Hepatocyte (in vitro differentiated cells): Measurements from ENCODE around the gene PROSER2.

ENCODE experiments used
- CTCF ChIP-seq: fragments of 200-600 bp; sonication (generic); IDR thresholded peaks from 2 replicates; pipeline ENCODE4 v1.5.1; 2016; ENCODE audit warnings: antibody characterized with exemption, mild to moderate bottlenecking; ENCODE audit not compliant: poor library complexity
- EZH2 ChIP-seq: fragments of 200-600 bp; sonication (generic); IDR thresholded peaks from 2 replicates; pipeline ENCODE4 v1.6.1; 2016; ENCODE audit warnings: antibody characterized with exemption, mild to moderate bottlenecking, borderline replicate concordance
- EZH2phosphoT487 ChIP-seq: fragments of 200-600 bp; sonication (generic); IDR thresholded peaks from one replicate; pipeline ENCODE4 v1.6.1; 2018; ENCODE audit warnings: antibody characterized with exemption, mild to moderate bottlenecking, low read depth, moderate library complexity; ENCODE audit not compliant: unreplicated experiment, severe bottlenecking

GRCh38 chr10:11825796-11826414 is 2.7 kb downstream of the PROSER2 start:
- TF ChIP-seq CTCF (no peak), EZH2 (no peak), EZH2phosphoT487 (no peak)
